GM19397 (cell line): Measurements from ENCODE around the gene SLC22A13.

ENCODE experiments used
- ATAC-seq: cut with Tn5 transposase; IDR thresholded peaks from one replicate; pipeline ENCODE4 v1.9.1; 2021; ENCODE audit warnings: mild to moderate bottlenecking, moderate library complexity; ENCODE audit not compliant: unreplicated experiment

Gene SLC22A13

GRCh38 chr3:38327335-38328009, 61.9 kb downstream of the SLC22A13 start:
- ATAC-seq = no peak
